Osteocyte (in vitro differentiated cells): ENCODE measurements around the gene ACTN4. TPM values are rescaled to one million over a fixed set of nuclear protein-coding genes. Genes with fewer than 3 reads are reported as not detected.
A peak's percentile ranks its signal among the peaks of the same experiment; 100 is the strongest.

Experiments
- DNase-seq: peaks from one replicate; pipeline ENCODE4 v3.0.0; 2021; ENCODE audit warnings: mixed read lengths; ENCODE audit not compliant: unreplicated experiment; ENCODE audit errors: extremely low spot score
- H3K27ac Mint-ChIP-seq: one replicate; pipeline ENCODE4 v1.8.0; 2021; ENCODE audit warnings: mild to moderate bottlenecking, mixed read lengths; ENCODE audit not compliant: unreplicated experiment
- H3K27me3 Mint-ChIP-seq: one replicate; pipeline ENCODE4 v1.8.0; 2021; ENCODE audit warnings: mixed read lengths; ENCODE audit not compliant: unreplicated experiment
- H3K36me3 Mint-ChIP-seq: one replicate; pipeline ENCODE4 v1.8.0; 2021; ENCODE audit warnings: mixed read lengths; ENCODE audit not compliant: unreplicated experiment
- H3K4me1 Mint-ChIP-seq: one replicate; pipeline ENCODE4 v1.8.0; 2021; ENCODE audit warnings: mixed read lengths; ENCODE audit not compliant: unreplicated experiment
- H3K4me3 Mint-ChIP-seq: one replicate; pipeline ENCODE4 v1.8.0; 2021; ENCODE audit warnings: mild to moderate bottlenecking, moderate library complexity, mixed read lengths; ENCODE audit not compliant: unreplicated experiment
- H3K9me3 Mint-ChIP-seq: one replicate; pipeline ENCODE4 v1.8.0; 2021; ENCODE audit warnings: mixed read lengths; ENCODE audit not compliant: unreplicated experiment
- CTCF ChIP-seq: fragments of 200-600 bp; sonication (generic); IDR thresholded peaks from 2 replicates; pipeline ENCODE4 v1.5.0; 2021; ENCODE audit warnings: antibody characterized with exemption, mild to moderate bottlenecking, moderate library complexity
- total RNA-seq: library from RNA; stranded (reverse); gene quantifications from 2 replicates; pipeline ENCODE4 v1.2.1, GENCODE V29; 2021

The ACTN4 gene
- total RNA-seq, 1 donor from 2014 or later: 525 TPM

DNA sequence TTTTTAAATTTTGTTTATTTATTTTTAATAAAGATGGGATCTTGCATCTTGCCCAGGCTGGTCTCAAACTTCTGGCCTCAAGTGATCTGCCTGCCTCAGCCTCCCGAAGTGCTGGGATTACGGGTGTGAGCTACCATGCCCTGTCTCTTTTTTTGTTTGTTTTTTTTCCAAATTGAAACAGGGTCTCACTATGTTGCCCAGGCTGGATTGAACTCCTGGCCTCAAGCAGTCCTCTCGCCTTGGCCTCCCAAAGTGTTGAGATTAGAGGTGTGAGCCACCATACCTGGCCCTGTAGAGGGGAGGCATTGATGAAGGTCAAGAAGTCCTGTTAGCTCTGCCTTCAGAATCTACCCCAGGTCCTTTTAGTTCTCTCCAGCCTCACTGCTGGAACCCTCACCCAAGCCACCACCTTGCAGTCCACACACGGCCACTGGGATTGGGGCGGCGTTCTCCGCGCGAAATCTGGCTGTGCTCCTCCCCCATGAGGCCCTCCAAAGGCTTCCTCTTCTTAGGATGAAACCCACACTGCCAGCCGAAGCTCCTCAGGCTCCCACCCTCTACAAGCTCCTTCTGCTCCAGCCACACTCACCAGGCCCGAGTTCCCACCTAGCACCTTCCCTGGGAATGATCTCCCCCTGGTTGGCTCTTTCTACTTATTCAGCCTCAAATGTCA, 34.9 kb downstream of the ACTN4 start:
- peaks cover 2% of the 10 kb centered on the region for H3K9me3 Mint-ChIP-seq
- no peak for DNase-seq
- H3K27me3 Mint-ChIP-seq: no peaks in the 10 kb centered on the region
- H3K36me3 Mint-ChIP-seq: peaks cover 10% of the 10 kb centered on the region
- TF ChIP-seq CTCF: no peak
- H3K4me3 Mint-ChIP-seq: no peak overlapping the region
- H3K27ac Mint-ChIP-seq: peak overlapping the region; percentile 97
- peaks cover 81% of the 10 kb centered on the region for H3K4me1 Mint-ChIP-seq

GRCh38 chr19:38682872-38683392, 35.5 kb downstream of the ACTN4 start:
- H3K4me3 Mint-ChIP-seq: no peak overlapping the region

GRCh38 chr19:38683393-38684077, 36.1 kb downstream of the ACTN4 start:
- Mint-ChIP-seq H3K27me3 (no peaks in the 10 kb centered on the region), H3K4me3 (no peak overlapping the region), H3K36me3 (peaks cover 15% of the 10 kb centered on the region), H3K27ac (peak overlapping the region; percentile 97), H3K4me1 (peaks cover 86% of the 10 kb centered on the region), H3K9me3 (peaks cover 6% of the 10 kb centered on the region)
- no peak for TF ChIP-seq CTCF
- peak; percentile 91 for DNase-seq

More at GRCh38 chr19:38682872-38683392, 35.5 kb downstream of the ACTN4 start:
- Mint-ChIP-seq H3K4me1 (peaks cover 84% of the 10 kb centered on the region), H3K36me3 (peaks cover 15% of the 10 kb centered on the region), H3K27ac (peak overlapping the region; percentile 97), H3K9me3 (peaks cover 6% of the 10 kb centered on the region), H3K27me3 (no peaks in the 10 kb centered on the region)
- TF ChIP-seq CTCF: no peak
- no peak for DNase-seq

- no peak for DNase-seq
Measured at GRCh38 chr19:38684078-38684861, 36.8 kb downstream of the ACTN4 start.

More at GRCh38 chr19:38684078-38684861, 36.8 kb downstream of the ACTN4 start:
- peaks cover 86% of the 10 kb centered on the region for H3K4me1 Mint-ChIP-seq
- TF ChIP-seq CTCF: peak; percentile 5
- H3K27ac Mint-ChIP-seq: peak overlapping the region; percentile 97
- H3K27me3 Mint-ChIP-seq: no peaks in the 10 kb centered on the region
- H3K4me3 Mint-ChIP-seq: peak overlapping the region; percentile 10
- H3K9me3 Mint-ChIP-seq: peaks cover 11% of the 10 kb centered on the region
- peaks cover 15% of the 10 kb centered on the region for H3K36me3 Mint-ChIP-seq
